ENCODE data around the gene NEMF.
A peak's percentile ranks its signal among the peaks of the same experiment; 100 is the strongest.
"Not testable (repeated sequence)": the region's sequence is repeated elsewhere in the genome, so short reads cannot be mapped to it uniquely, and the experiment has no call there.

NEMF gene
- total RNA-seq = 167 to 186 reads per million in 2 donors

GRCh38 chr14:49852301-49853157 is at the start of gene NEMF:
Gene NEMF (minus strand): TSS chr14:49852788. CDS start chr14:49852753, 35 bp downstream.
- DNase-seq = peak; percentile 49

GRCh38 chr14:49900973-49901372 is 48.4 kb upstream of the NEMF start:
- DNase-seq = no peak

- DNase-seq = no peak
Observed at GRCh38 chr14:49898485-49898884, 45.9 kb upstream of the NEMF start.

- DNase-seq = no peak
Observed at GRCh38 chr14:49897965-49898364, 45.4 kb upstream of the NEMF start.

- no peak for DNase-seq
Observed at GRCh38 chr14:49897414-49897813, 44.8 kb upstream of the NEMF start.

GRCh38 chr14:49896966-49897365 is 44.4 kb upstream of the NEMF start:
- DNase-seq = no peak

GRCh38 chr14:49896272-49896671 is 43.7 kb upstream of the NEMF start:
- not testable (repeated sequence) for DNase-seq

GRCh38 chr14:49895480-49895879 is 42.9 kb upstream of the NEMF start:
- no peak for DNase-seq

GRCh38 chr14:49894214-49895107 is 41.9 kb upstream of the NEMF start:
- not testable (repeated sequence) for DNase-seq

- DNase-seq = peak; percentile 74
Observed at GRCh38 chr14:49893309-49894213, 41.0 kb upstream of the NEMF start.

- peak; percentile 98 for DNase-seq
Observed at GRCh38 chr14:49892636-49893308, 40.2 kb upstream of the NEMF start, which contains the start of gene ARF6. Gene ARF6 (plus strand): TSS chr14:49893082. CDS start chr14:49893737, 655 bp downstream.

- DNase-seq = no peak
Observed at GRCh38 chr14:49892301-49892635, 39.7 kb upstream of the NEMF start.

- no peak for DNase-seq
Observed at GRCh38 chr14:49888293-49888692, 35.7 kb upstream of the NEMF start.

GRCh38 chr14:49886523-49886922 is 33.9 kb upstream of the NEMF start:
- no peak for DNase-seq

- no peak for DNase-seq
Observed at GRCh38 chr14:49882826-49883694, 30.5 kb upstream of the NEMF start.

- no peak for DNase-seq
Observed at GRCh38 chr14:49881350-49882001, 28.9 kb upstream of the NEMF start.

- DNase-seq = no peak
Observed at GRCh38 chr14:49880267-49881064, 27.9 kb upstream of the NEMF start.

GRCh38 chr14:49879646-49880204 is 27.1 kb upstream of the NEMF start:
- DNase-seq = no peak

- DNase-seq = no peak
Observed at GRCh38 chr14:49876563-49877127, 24.1 kb upstream of the NEMF start.

Data from activated gamma-delta T cell (primary cell).